Mesenchymal stem cell (in vitro differentiated cells and primary cell): ENCODE data around the gene MESP2.

Experiments used
- DNase-seq: peaks from one replicate; pipeline ENCODE4 v3.0.0-alpha.2; 2013
- H2AFZ ChIP-seq: one replicate; pipeline ENCODE4 v1.6.1; 2013; ENCODE audit warnings: low read depth, mild to moderate bottlenecking, control low read depth, inconsistent platforms, low read length, moderate library complexity
- H2AK5ac ChIP-seq: 2 replicates; pipeline ENCODE4 v1.6.1; 2013; ENCODE audit warnings: low read length, moderate library complexity, mild to moderate bottlenecking, inconsistent platforms; ENCODE audit not compliant: severe bottlenecking
- H2BK120ac ChIP-seq: one replicate; pipeline ENCODE4 v1.6.1; 2013; ENCODE audit warnings: low read depth, mild to moderate bottlenecking, inconsistent platforms, low read length, moderate library complexity
- H2BK12ac ChIP-seq, 2 experiments: one replicate each; pipeline ENCODE4 v1.6.1; 2013; ENCODE audit warnings: inconsistent platforms in 2 of 2, low read length in 2 of 2, mild to moderate bottlenecking in 2 of 2, moderate library complexity in 2 of 2, control low read depth in 1 of 2
- H2BK15ac ChIP-seq: one replicate; pipeline ENCODE4 v1.6.1; 2013; ENCODE audit warnings: mild to moderate bottlenecking, low read depth, inconsistent platforms; ENCODE audit not compliant: poor library complexity, severe bottlenecking
- H2BK5ac ChIP-seq: 2 replicates; pipeline ENCODE4 v1.6.1; 2013; ENCODE audit warnings: low read depth, mild to moderate bottlenecking, low read length, control low read depth, inconsistent platforms; ENCODE audit not compliant: poor library complexity, severe bottlenecking
- H3K14ac ChIP-seq, 2 experiments: one replicate each; pipeline ENCODE4 v1.6.1; 2013; ENCODE audit warnings: inconsistent platforms in 2 of 2, low read length in 2 of 2, control low read depth in 1 of 2, mild to moderate bottlenecking in 1 of 2, moderate library complexity in 1 of 2
- H3K18ac ChIP-seq, 2 experiments: one replicate each; pipeline ENCODE4 v1.6.1; 2013; ENCODE audit warnings: inconsistent platforms in 2 of 2, low read length in 2 of 2, control low read depth in 1 of 2, low read depth in 1 of 2, mild to moderate bottlenecking in 1 of 2
- H3K23ac ChIP-seq, 2 experiments: one replicate each; pipeline ENCODE4 v1.6.1; 2013; ENCODE audit warnings: inconsistent platforms in 2 of 2, low read length in 2 of 2, mild to moderate bottlenecking in 2 of 2, moderate library complexity in 2 of 2, control low read depth in 1 of 2
- H3K27ac ChIP-seq: 2 replicates; pipeline ENCODE4 v1.5.1; 2013; ENCODE audit warnings: mild to moderate bottlenecking, moderate library complexity, low read length, control low read depth, inconsistent platforms; ENCODE audit not compliant: poor library complexity, severe bottlenecking
- H3K27me3 ChIP-seq, 2 experiments: 2 replicates each; pipeline versions ENCODE4 v1.6.1 to v1.7.0; 2013; ENCODE audit warnings: low read length in 2 of 2, mild to moderate bottlenecking in 2 of 2, moderate library complexity in 2 of 2, control low read depth in 1 of 2, inconsistent platforms in 1 of 2; ENCODE audit not compliant: control insufficient read depth in 1 of 2, insufficient read depth in 1 of 2
- H3K36me3 ChIP-seq, 2 experiments: 2 replicates each; pipeline versions ENCODE4 v1.6.1 to v1.7.0; 2013; ENCODE audit warnings: low read length in 2 of 2, control low read depth in 1 of 2, inconsistent platforms in 1 of 2, low read depth in 1 of 2, mild to moderate bottlenecking in 1 of 2; ENCODE audit not compliant: insufficient read depth in 2 of 2, control insufficient read depth in 1 of 2
- H3K4ac ChIP-seq, 2 experiments: one replicate each; pipeline ENCODE4 v1.6.1; 2013; ENCODE audit warnings: inconsistent platforms in 2 of 2, low read length in 2 of 2, mild to moderate bottlenecking in 2 of 2, moderate library complexity in 2 of 2, control low read depth in 1 of 2, low read depth in 1 of 2
- H3K4me1 ChIP-seq: 2 replicates; pipeline ENCODE4 v1.6.1; 2013; ENCODE audit warnings: low read depth, low read length, control low read depth; ENCODE audit not compliant: control insufficient read depth, insufficient read depth
- H3K4me2 ChIP-seq: 2 replicates; pipeline ENCODE4 v1.6.1; 2013; ENCODE audit warnings: low read length, mild to moderate bottlenecking, inconsistent platforms; ENCODE audit not compliant: poor library complexity, severe bottlenecking
- H3K4me3 ChIP-seq, 2 experiments: 2 replicates each; pipeline versions ENCODE4 v1.5.1 to v1.7.0; 2013; ENCODE audit warnings: low read length in 2 of 2, mild to moderate bottlenecking in 2 of 2, control low read depth in 1 of 2, low read depth in 1 of 2; ENCODE audit not compliant: insufficient read depth in 1 of 2
- H3K79me1 ChIP-seq: replicated peaks from 2 replicates; pipeline ENCODE4 v1.6.1; 2013; ENCODE audit warnings: mild to moderate bottlenecking, control low read depth, low read length, inconsistent platforms; ENCODE audit not compliant: poor library complexity, severe bottlenecking
- H3K9ac ChIP-seq: 2 replicates; pipeline ENCODE4 v1.7.0; 2013; ENCODE audit warnings: mild to moderate bottlenecking, low read length, moderate library complexity
- H3K9me3 ChIP-seq: 2 replicates; pipeline ENCODE4 v1.7.0; 2013; ENCODE audit warnings: mild to moderate bottlenecking, low read length; ENCODE audit not compliant: control insufficient read depth
- H4K8ac ChIP-seq: one replicate; pipeline ENCODE4 v1.6.1; 2013; ENCODE audit warnings: inconsistent platforms, mild to moderate bottlenecking, low read length, moderate library complexity
- H4K91ac ChIP-seq: one replicate; pipeline ENCODE4 v1.6.1; 2013; ENCODE audit warnings: mild to moderate bottlenecking, low read length, inconsistent platforms
- WGBS: methylation state at CpG from one replicate; pipeline ENCODE4 v1.1.7; 2013; ENCODE audit warnings: mixed read lengths; 5-methylcytosine and 5-hydroxymethylcytosine counted together

Gene MESP2

DNA sequence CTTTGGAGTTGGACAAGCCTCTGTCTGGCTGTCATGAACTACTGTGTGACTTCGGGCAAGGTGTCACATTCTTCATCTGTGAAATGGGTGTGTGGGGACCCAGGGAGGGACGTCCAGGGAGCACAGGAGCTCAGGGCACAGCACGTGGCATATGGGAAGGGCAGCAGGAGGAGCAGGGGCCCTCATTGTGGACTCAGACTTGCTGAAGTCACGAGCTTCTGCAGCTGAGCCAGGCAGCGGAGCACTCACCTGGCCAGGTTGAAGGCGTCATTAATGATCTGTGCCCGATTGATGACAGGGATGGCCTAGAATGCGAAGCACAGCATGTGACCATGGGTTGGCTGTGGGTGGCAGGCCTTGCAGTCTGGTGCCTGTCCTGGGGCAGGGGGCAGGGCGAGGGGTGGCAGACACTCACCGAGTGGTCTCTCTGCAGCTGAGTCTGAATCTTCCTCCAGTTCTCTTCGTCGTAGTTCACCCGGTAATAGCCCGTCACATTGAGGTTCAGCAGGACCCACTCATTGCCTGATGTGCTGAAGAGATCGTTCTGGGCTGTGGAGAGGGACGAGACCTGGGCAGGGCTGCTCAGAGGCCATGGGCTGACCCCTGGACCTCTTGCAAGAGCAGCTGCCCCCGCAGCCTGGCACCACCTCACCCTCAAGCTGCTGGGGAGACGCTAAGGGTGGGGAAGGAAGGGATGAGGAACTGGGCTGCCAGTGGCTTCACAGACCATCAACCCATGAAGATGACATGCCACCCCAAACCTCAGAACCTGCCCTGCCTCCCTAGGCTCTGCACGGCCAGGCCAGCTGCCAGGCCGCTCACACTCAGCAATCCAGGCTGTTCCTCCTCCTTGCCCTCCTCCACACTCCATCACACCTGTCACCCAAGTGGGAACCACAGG, 23.1 kb downstream of the MESP2 start:
- peak overlapping the region; percentile 24 for H3K9ac ChIP-seq

GRCh38 chr15:89799918-89800498, 23.9 kb downstream of the MESP2 start:
- Histone ChIP-seq H2BK5ac (no peak overlapping the region), H2BK120ac (no peak overlapping the region), H2AFZ (no peak overlapping the region), H3K36me3 (peaks cover 40 to 97% of the 10 kb centered on the region in 2 experiments), H3K4me2 (no peak overlapping the region), H3K4me1 (peaks cover 13% of the 10 kb centered on the region), H3K23ac (no peak overlapping the region), H3K9ac (peak overlapping the region; percentile 24), H3K4ac (no peak overlapping the region), H4K8ac (no peak overlapping the region), H4K91ac (no peak overlapping the region), H3K9me3 (no peaks in the 10 kb centered on the region), H2AK5ac (no peak overlapping the region), H3K79me1 (no peaks in the 10 kb centered on the region), H3K27me3 (no peaks in the 10 kb centered on the region), H3K14ac (no peak overlapping the region), H3K27ac (no peak overlapping the region), H2BK15ac (no peak overlapping the region), H3K18ac (no peak overlapping the region), H2BK12ac (no peak overlapping the region), H3K4me3 (no peak overlapping the region)
- 95% methylated on average over 1 of the region's 2 CpGs for WGBS
- no peak for DNase-seq

More for the DNA sequence above, 23.1 kb downstream of the MESP2 start:
- Histone ChIP-seq H3K36me3 (peaks cover 40 to 97% of the 10 kb centered on the region in 2 experiments), H2BK12ac (no peak overlapping the region), H3K27me3 (no peaks in the 10 kb centered on the region), H3K4me3 (no peak overlapping the region), H3K14ac (no peak overlapping the region), H3K4me2 (no peak overlapping the region), H3K27ac (no peak overlapping the region), H4K8ac (no peak overlapping the region), H4K91ac (peak overlapping the region; percentile 41), H3K79me1 (no peaks in the 10 kb centered on the region), H2AFZ (no peak overlapping the region), H3K23ac (no peak overlapping the region), H2BK120ac (no peak overlapping the region), H2BK15ac (no peak overlapping the region), H3K4ac (no peak overlapping the region), H2AK5ac (no peak overlapping the region), H3K9me3 (no peaks in the 10 kb centered on the region), H3K4me1 (peaks cover 18% of the 10 kb centered on the region), H2BK5ac (no peak overlapping the region), H3K18ac (no peak overlapping the region)
- 84% methylated on average over 18 of the region's 20 CpGs for WGBS
- DNase-seq: no peak

DNA sequence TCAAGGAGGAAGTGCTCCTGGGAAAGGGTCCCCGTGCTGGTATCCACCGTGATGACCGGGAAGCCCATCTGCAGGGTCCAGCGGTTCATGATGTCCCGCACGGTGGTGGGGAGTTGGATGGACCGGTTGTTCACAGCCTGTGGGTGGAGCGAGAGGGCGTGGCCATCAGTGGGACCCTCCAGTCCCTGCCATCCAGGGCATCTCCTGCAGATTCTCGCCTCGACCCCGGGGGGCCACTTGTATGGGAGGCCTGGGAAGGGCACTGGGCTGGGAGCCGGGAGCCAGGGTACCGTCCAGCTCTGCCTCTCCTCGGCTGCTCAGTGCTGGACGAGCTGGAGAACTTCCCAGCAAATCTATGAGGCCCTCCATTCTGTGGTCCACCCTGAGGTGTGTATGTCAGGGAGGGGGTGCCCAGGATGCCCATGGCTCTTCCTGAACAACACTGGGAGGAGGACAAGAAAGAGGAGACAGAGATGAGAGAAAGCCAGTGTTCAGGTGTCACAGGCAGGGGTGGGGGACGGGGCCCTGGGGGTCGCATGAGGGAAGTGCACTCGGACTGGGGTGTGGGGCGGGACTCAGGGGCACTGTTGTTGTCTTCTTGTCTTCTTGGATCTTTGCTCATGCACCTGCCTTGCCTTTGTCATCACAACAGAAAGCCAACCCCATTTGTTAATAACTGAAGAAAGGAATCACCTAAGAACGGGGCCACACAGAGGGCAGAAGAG, 25.5 kb downstream of the MESP2 start:
- Histone ChIP-seq H3K79me1 (no peaks in the 10 kb centered on the region), H3K14ac (no peak overlapping the region), H4K8ac (no peak overlapping the region), H4K91ac (no peak overlapping the region), H3K23ac (no peak overlapping the region), H3K4ac (no peak overlapping the region), H3K27me3 (no peaks in the 10 kb centered on the region), H3K18ac (no peak overlapping the region), H3K9ac (no peak overlapping the region), H3K4me2 (no peak overlapping the region), H3K9me3 (no peaks in the 10 kb centered on the region), H2AK5ac (no peak overlapping the region), H2BK15ac (no peak overlapping the region), H2BK120ac (no peak overlapping the region), H3K4me3 (no peak overlapping the region), H3K4me1 (peaks cover 20% of the 10 kb centered on the region), H3K27ac (no peak overlapping the region), H2BK5ac (no peak overlapping the region), H3K36me3 (peaks cover 45 to 99% of the 10 kb centered on the region in 2 experiments), H2BK12ac (no peak overlapping the region), H2AFZ (no peak overlapping the region)
- DNase-seq: no peak
- WGBS: 97% methylated on average over 18 of the region's 21 CpGs
